Cortex of kidney (tissue), 1 donor: ENCODE results near the gene NT5DC1.

Source experiments
- DNase-seq: peaks from one replicate; lab custom pipeline; 2025; lab: John Stamatoyannopoulos, UW

The NT5DC1 gene

GRCh38 chr6:116192786-116193185, 92.1 kb downstream of the NT5DC1 start:
- no peak for DNase-seq

- no peak for DNase-seq
Measured at GRCh38 chr6:116196841-116197240, 96.2 kb downstream of the NT5DC1 start.

- DNase-seq = no peak
Measured at GRCh38 chr6:116200619-116201249, 100.1 kb downstream of the NT5DC1 start.

- DNase-seq = no peak
Measured at GRCh38 chr6:116201538-116201937, 100.9 kb downstream of the NT5DC1 start.

GRCh38 chr6:116205281-116205680, 104.6 kb downstream of the NT5DC1 start:
- no peak for DNase-seq

GRCh38 chr6:116206231-116206903, 105.7 kb downstream of the NT5DC1 start:
- DNase-seq = no peak

GRCh38 chr6:116208056-116208785, 107.6 kb downstream of the NT5DC1 start:
- no peak for DNase-seq

- no peak for DNase-seq
Measured at GRCh38 chr6:116210316-116210715, 109.7 kb downstream of the NT5DC1 start.

GRCh38 chr6:116210750-116211425, 110.2 kb downstream of the NT5DC1 start:
- DNase-seq = no peak

GRCh38 chr6:116214681-116215080, 114.0 kb downstream of the NT5DC1 start:
- DNase-seq = no peak

GRCh38 chr6:116215414-116215813, 114.8 kb downstream of the NT5DC1 start:
- no peak for DNase-seq

GRCh38 chr6:116217069-116217468, 116.4 kb downstream of the NT5DC1 start:
- DNase-seq = no peak

GRCh38 chr6:116218172-116218633, 117.5 kb downstream of the NT5DC1 start:
- no peak for DNase-seq

GRCh38 chr6:116218866-116219265, 118.2 kb downstream of the NT5DC1 start:
- DNase-seq = no peak

- no peak for DNase-seq
Measured at GRCh38 chr6:116221067-116221466, 120.4 kb downstream of the NT5DC1 start.

GRCh38 chr6:116221911-116222310, 121.3 kb downstream of the NT5DC1 start:
- no peak for DNase-seq

GRCh38 chr6:116223355-116223754, 122.7 kb downstream of the NT5DC1 start:
- no peak for DNase-seq

- DNase-seq = no peak
Measured at GRCh38 chr6:116229287-116229913, 128.7 kb downstream of the NT5DC1 start.

GRCh38 chr6:116234689-116235088, 134.0 kb downstream of the NT5DC1 start:
- DNase-seq = no peak

- DNase-seq = no peak
Measured at GRCh38 chr6:116238083-116238482, 137.4 kb downstream of the NT5DC1 start.

GRCh38 chr6:116239256-116239655, 138.6 kb downstream of the NT5DC1 start:
- DNase-seq = no peak

GRCh38 chr6:116239856-116240255, 139.2 kb downstream of the NT5DC1 start:
- DNase-seq = no peak
